Ammon's horn (tissue), 1 donor: ENCODE data around the gene TMEM129.

Source experiments
- DNase-seq: peaks from one replicate; pipeline ENCODE4 v3.0.0-alpha.2; 2016; ENCODE audit warnings: low spot score

Gene TMEM129

DNA sequence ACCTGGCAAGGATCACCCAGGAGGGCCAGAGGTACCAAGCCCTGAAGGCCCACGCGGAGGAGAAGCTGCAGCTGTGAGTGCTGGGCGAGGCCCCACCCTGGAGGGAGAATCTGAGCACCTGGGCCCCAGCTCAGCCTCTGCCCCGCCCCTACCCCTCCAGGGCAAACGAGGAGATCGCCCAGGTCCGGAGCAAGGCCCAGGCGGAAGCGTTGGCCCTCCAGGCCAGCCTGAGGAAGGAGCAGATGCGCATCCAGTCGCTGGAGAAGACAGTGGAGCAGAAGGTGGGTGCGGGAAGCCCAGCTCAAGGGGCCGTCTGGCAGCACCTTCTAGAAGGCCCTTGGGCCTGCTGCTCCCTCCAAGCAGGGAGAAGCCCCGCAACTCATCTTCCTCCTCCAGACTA, 23.4 kb upstream of the TMEM129 start:
- no peak for DNase-seq

GRCh38 chr4:1743975-1744374, 22.9 kb upstream of the TMEM129 start:
- no peak for DNase-seq

DNA sequence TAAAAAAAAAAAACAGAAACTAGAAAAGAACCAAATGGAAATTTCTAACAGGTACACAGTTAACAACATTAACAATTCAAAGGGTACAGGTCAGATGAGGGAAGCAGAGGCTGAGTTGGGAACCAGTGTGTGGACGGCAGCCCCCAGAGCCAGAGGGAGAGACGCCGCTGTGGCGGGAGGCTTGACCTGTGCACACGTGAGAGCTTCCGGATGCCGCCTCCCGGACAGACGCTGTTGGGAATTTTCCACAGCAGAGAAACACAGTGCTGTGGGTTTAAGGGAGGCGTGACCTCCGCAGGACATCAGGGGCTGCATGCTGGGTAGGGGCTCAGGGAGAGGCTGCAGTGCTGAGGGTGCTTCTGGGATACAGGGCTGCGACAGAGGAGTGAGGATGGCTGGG, 22.4 kb upstream of the TMEM129 start:
- no peak for DNase-seq

DNA sequence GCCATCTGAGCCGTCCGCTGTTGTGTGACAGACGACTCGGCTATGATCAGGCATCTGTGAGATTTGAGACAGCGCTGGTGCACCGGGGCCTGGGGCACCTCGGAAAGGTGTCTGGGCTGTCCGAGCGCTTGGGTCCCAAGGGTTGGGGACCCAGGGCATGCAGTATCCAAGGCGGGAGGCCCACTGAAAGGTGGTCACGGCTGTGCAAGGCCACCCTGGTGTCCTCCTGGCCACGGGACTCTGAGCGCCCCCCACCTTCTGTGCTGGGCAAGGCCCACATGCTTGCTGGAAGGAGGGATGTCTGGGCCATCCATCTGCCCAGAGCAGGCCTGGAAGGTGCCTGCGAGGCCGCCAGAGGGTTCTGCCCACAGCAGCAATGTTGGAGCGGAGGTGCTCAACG, 20.1 kb upstream of the TMEM129 start:
- DNase-seq, result no peak

DNA sequence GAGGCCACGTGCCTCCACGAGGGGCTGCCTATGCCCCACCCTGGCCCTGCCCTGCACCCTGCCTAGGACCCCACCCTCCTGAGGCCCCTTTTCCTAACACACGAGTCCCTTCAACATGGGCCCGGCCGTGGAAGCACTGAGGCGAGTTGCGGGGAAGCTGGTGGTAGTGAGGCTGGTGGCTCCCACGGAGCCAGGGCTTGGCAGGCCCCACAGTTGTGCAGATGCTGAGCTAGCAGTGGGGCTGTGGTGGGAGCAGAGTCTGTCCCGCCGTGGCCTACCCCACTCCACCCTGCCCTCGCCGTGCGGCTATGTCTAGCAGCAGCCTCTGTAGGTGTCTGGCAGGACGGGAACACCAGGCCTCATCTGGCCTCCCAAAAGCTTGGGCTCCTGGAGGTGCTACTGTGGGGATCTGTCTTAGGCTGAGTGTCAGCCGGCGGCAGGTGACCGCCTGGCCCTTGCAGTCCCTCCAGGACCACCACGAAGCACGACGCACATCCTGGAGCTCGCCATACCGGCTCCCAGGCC, 19.0 kb upstream of the TMEM129 start:
- no peak for DNase-seq

GRCh38 chr4:1739358-1739757, 18.2 kb upstream of the TMEM129 start:
- no peak for DNase-seq

- no peak for DNase-seq
Observed at GRCh38 chr4:1738410-1738809, 17.3 kb upstream of the TMEM129 start.

DNA sequence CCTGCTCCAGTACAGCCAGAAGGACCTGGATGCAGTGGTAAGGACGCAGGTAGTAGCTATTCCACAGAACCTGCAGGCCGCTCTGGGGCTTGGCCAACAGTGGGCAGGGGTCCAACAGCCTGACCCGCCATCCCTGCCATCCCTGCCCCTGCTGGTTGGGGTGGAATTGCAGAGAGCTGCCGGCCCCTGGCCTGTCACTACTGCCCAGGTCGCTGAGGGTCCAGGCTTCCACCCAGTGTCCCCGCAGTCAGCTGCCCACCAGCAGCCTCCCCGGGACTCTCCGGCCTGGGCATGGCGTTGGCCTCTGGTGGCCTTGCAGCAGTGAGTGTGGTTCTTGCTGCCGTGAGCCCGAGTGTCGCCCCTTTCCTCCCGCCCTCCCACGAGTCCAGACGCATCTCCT, 16.5 kb upstream of the TMEM129 start:
- DNase-seq, result no peak

- no peak for DNase-seq
Observed at GRCh38 chr4:1736812-1737211, 15.7 kb upstream of the TMEM129 start.

DNA sequence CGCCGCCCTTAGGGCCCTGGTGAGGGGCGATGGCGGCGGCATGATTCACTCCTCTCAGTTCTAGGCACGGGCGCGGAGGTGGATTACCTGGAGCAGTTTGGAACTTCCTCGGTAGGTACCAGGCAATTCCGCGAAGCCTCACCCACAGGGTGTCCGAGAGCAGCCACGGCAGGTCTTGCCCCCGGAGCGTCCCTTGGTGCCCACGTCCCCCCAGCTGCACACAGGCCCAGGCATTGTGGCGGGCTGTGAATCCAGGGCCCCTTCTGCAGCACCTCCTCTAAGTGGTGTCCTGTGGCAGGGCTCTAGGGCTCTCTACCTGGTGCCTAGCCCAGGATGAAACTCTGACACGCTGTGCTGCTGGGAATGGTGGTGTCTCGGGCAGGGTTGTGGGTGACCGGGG, 14.1 kb upstream of the TMEM129 start:
- DNase-seq, result no peak

DNA sequence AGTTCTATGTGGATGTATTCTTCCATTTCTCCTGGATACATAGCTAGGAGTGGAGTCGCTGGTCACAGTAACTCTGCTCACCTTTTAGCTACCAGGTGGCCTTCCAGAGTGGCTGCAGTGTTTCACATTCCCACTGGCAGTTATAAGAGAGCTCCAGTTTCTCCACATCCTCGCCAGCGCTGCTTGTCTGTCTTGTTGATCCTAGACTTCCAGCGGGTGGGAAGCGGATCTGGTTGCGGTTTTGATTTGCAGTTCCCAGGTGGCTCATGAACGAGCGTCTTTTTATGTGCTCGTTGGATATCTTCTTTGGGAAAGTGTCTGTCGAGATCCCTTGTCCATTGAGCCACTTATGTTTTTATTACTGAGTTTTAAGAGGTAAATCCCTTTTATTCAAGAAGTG, 11.8 kb upstream of the TMEM129 start:
- no peak for DNase-seq

DNA sequence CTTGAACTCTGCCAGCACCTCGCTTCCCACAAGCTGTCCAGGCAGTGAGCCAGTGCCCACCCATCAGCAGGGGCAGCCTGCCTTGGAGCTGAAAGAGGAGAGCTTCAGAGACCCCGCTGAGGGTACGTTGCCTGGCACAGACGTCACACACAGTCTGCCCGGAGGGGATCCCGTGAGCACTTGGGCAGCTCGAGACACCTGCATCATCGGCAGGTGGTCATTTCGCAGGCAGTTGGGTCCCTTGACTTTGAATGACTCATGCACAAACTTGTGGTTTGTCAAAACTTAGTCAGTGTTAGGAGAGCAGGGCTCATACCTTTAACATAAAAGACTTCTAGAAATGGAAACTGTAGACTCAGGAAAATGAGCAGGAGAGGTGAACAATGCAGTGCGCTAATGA, 10.1 kb upstream of the TMEM129 start:
- DNase-seq, result no peak

DNA sequence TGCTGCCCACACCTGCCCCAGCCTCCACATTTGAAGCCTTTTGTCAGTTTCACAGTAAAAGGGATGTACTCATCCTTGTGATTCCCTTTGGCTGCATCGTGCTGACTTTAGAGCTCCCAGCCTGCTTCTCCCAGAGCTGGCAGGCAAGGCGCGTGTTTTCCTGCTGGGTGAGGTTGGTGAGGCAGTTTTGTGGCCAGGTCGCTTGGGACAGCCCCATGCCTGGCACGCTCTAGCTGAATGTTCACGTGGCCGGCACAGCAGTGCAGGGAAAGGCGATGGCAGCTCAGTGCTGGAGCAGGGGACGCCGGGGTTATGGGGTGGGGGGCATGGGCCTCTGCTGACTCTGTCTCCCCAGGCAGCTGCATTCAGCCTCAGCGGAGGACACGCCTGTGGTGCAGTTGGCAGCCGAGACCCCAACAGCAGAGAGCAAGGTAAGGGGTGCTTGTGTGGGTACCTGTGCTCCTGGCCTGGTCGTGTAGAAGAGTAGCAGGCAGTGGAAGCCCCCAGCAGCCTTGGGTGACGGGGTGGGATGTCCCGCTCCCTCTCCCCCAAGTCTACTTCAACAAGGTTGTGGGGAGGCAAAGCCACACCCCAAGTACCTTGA, 9.5 kb upstream of the TMEM129 start:
- DNase-seq, result no peak

- DNase-seq, result no peak
Observed at GRCh38 chr4:1728061-1728980, 7.2 kb upstream of the TMEM129 start.

DNA sequence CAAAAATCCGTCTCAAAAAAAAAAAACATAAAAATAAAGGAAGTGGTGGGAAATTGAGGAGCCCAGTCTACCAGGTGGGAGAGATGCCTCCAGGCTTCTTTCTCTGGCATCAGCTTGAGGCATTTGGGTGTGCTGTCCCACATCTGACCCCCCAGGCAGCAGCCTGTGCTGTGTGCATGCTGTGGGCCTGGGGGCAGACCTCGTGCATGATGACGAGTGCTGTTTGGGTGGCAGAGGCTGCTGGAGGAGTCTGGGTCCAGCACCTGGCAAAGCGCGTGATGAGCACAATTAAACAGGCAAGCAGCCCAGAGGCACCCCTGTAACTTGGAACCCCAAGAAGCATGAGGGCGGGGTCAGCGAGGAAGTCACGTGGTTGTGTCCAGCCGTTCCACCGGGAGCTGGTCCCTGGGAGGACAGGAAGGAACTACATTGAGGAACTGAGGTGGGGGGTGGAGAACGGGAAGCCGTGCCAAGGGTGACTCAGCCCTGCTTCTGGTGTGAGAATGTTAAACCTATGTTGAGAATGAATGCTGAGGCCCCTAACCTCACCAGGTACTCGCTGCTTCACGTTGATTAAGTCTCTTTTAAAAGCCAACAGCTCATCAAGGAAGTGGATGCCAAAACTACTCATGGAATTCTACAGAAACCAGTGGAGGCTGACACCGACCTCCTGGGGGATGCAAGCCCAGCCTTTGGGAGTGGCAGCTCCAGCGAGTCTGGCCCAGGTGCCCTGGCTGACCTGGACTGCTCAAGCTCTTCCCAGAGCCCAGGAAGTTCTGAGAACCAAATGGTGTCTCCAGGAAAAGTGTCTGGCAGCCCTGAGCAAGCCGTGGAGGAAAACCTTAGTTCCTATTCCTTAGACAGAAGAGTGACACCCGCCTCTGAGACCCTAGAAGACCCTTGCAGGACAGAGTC, 6.3 kb upstream of the TMEM129 start:
- DNase-seq, result peak; percentile 55

GRCh38 chr4:1726146-1726934, 5.2 kb upstream of the TMEM129 start:
- peak; percentile 91 for DNase-seq

GRCh38 chr4:1725521-1725920, 4.4 kb upstream of the TMEM129 start:
- no peak for DNase-seq

DNA sequence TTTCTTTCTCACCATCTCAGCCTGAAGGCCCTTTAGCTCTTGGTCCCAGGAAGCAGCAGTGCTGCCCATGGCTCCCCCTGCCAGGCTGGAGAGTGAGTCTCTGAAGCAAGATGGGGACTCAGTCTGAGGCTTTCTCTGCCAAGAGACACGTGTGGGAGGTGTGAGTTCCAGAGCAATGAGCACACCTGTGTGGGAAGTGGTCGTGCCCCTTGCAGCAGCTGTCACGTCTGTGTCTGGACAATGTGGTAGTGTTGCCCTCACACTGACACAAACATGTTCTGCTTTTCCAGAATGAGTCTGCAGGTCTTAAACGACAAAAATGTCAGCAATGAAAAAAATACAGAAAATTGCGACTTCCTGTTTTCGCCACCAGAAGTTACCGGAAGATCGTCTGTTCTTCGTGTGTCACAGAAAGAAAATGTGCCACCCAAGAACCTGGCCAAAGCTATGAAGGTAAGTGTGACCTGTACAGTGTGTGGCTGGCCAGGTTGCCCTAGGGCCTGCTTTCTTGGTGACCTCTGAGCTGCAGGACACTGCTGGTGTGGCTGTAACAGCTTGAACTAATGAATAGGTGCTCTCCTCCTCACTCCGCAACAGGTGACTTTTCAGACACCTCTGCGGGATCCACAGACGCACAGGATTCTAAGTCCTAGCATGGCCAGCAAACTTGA, 2.1 kb upstream of the TMEM129 start:
- DNase-seq, result no peak

- no peak for DNase-seq
Observed at GRCh38 chr4:1722551-1723118, 1.5 kb upstream of the TMEM129 start.
